Trophoblast cell (in vitro differentiated cells and primary cell): ENCODE data around the gene TPRX2.

Experiments used
- DNase-seq, 2 donors: peaks; one replicate each; pipeline ENCODE4 v3.0.0-alpha.2; 2016
- H2AFZ ChIP-seq: 2 replicates; pipeline ENCODE4 v1.6.1; 2013; ENCODE audit warnings: low read length, moderate library complexity, mild to moderate bottlenecking; ENCODE audit not compliant: insufficient read depth, poor library complexity
- H2AK5ac ChIP-seq: 2 replicates; pipeline ENCODE4 v1.6.1; 2013; ENCODE audit warnings: mild to moderate bottlenecking, low read length
- H2BK120ac ChIP-seq: 2 replicates; pipeline ENCODE4 v1.6.1; 2013; ENCODE audit warnings: low read length, mild to moderate bottlenecking, moderate library complexity; ENCODE audit not compliant: insufficient read depth, poor library complexity
- H2BK12ac ChIP-seq: 2 replicates; pipeline ENCODE4 v1.6.1; 2013; ENCODE audit warnings: mild to moderate bottlenecking, low read length, moderate library complexity
- H2BK5ac ChIP-seq: 2 replicates; pipeline ENCODE4 v1.6.1; 2013; ENCODE audit warnings: low read length, low read depth, moderate library complexity, mild to moderate bottlenecking; ENCODE audit not compliant: poor library complexity
- H3K14ac ChIP-seq: 2 replicates; pipeline ENCODE4 v1.6.1; 2013; ENCODE audit warnings: mild to moderate bottlenecking, low read length
- H3K18ac ChIP-seq: 2 replicates; pipeline ENCODE4 v1.6.1; 2013; ENCODE audit warnings: mild to moderate bottlenecking, low read length
- H3K23ac ChIP-seq: 2 replicates; pipeline ENCODE4 v1.6.1; 2013; ENCODE audit warnings: low read length
- H3K27ac ChIP-seq: 2 replicates; pipeline ENCODE4 v1.5.1; 2013; ENCODE audit warnings: low read depth, mild to moderate bottlenecking, inconsistent platforms, low read length, moderate library complexity
- H3K27me3 ChIP-seq: 2 replicates; pipeline ENCODE4 v1.6.1; 2013; ENCODE audit warnings: inconsistent platforms, mild to moderate bottlenecking, low read length, moderate library complexity; ENCODE audit not compliant: insufficient read depth
- H3K36me3 ChIP-seq, 2 experiments: 1 replicate in 1 of 2; 2 replicates in 1 of 2; pipeline ENCODE4 v1.6.1; 2013; ENCODE audit warnings: low read length in 2 of 2, mild to moderate bottlenecking in 2 of 2, moderate library complexity in 1 of 2; ENCODE audit not compliant: insufficient read depth in 2 of 2, control insufficient read depth in 1 of 2
- H3K4ac ChIP-seq: 2 replicates; pipeline ENCODE4 v1.6.1; 2013; ENCODE audit warnings: low read depth, mild to moderate bottlenecking, low read length, moderate library complexity
- H3K4me1 ChIP-seq, 2 experiments: 1 replicate in 1 of 2; 2 replicates in 1 of 2; pipeline ENCODE4 v1.6.1; 2013; ENCODE audit warnings: low read length in 2 of 2, mild to moderate bottlenecking in 2 of 2, moderate library complexity in 1 of 2; ENCODE audit not compliant: insufficient read depth in 2 of 2, control insufficient read depth in 1 of 2
- H3K4me2 ChIP-seq: 2 replicates; pipeline ENCODE4 v1.6.1; 2013; ENCODE audit warnings: inconsistent platforms, mild to moderate bottlenecking, low read length, moderate library complexity
- H3K4me3 ChIP-seq: 2 replicates; pipeline ENCODE4 v1.5.1; 2013; ENCODE audit warnings: mild to moderate bottlenecking, low read depth, low read length, inconsistent platforms
- H3K79me1 ChIP-seq: one replicate; pipeline ENCODE4 v1.6.1; 2013; ENCODE audit warnings: low read length
- H3K79me2 ChIP-seq: 2 replicates; pipeline ENCODE4 v1.6.1; 2013; ENCODE audit warnings: low read length, mild to moderate bottlenecking; ENCODE audit not compliant: control insufficient read depth, insufficient read depth, poor library complexity
- H3K9ac ChIP-seq: 2 replicates; pipeline ENCODE4 v1.6.1; 2013; ENCODE audit warnings: mild to moderate bottlenecking, low read length
- H3K9me3 ChIP-seq: 2 replicates; pipeline ENCODE4 v1.6.1; 2013; ENCODE audit warnings: low read depth, mild to moderate bottlenecking, control low read depth, inconsistent platforms, low read length; ENCODE audit not compliant: insufficient read depth
- H4K12ac ChIP-seq: 2 replicates; pipeline ENCODE4 v1.6.1; 2013; ENCODE audit warnings: low read depth, mild to moderate bottlenecking, low read length, moderate library complexity
- H4K8ac ChIP-seq: 2 replicates; pipeline ENCODE4 v1.6.1; 2013; ENCODE audit warnings: low read depth, mild to moderate bottlenecking, low read length, moderate library complexity
- H4K91ac ChIP-seq: one replicate; pipeline ENCODE4 v1.6.1; 2013; ENCODE audit warnings: low read depth, mild to moderate bottlenecking, low read length, moderate library complexity
- WGBS: extraction: QIAGEN DNeasy Blood & Tissue Kit; methylation state at CpG from one replicate; pipeline ENCODE4 v1.1.7; 2013; ENCODE audit warnings: missing lambda C conversion rate; ENCODE audit not compliant: insufficient read length, insufficient coverage; ENCODE audit errors: extremely low coverage; 5-methylcytosine and 5-hydroxymethylcytosine counted together

The TPRX2 gene

DNA sequence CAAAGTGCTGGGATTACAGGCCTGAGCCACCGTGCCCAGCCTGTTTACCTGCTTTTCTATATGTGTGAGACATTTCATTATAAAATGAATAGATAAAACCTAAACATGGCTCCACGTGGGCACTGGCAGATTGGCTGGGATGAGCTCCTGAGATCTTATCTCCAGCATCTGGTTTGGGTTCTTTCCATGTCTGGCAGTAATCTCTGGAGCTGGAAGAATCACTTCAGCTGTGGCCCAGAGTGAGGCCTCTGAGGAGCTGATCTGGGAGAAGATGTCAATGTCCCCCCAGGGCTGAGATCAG, 32.5 kb downstream of the TPRX2 start:
- H3K14ac ChIP-seq: no peak overlapping the region
- peak overlapping the region; percentile 75 for H4K91ac ChIP-seq
- H3K79me1 ChIP-seq: peaks cover 11% of the 10 kb centered on the region
- no peak overlapping the region for H2AFZ ChIP-seq
- no CpG with 5 or more reads among the region's 2 CpGs for WGBS
- H4K8ac ChIP-seq: no peak overlapping the region
- H2BK12ac ChIP-seq: no peak overlapping the region
- H2AK5ac ChIP-seq: no peak overlapping the region
- H3K4me3 ChIP-seq: no peak overlapping the region
- H3K18ac ChIP-seq: no peak overlapping the region
- peaks cover 4 to 10% of the 10 kb centered on the region in 2 experiments for H3K4me1 ChIP-seq
- peak overlapping the region; percentile 29 for H2BK120ac ChIP-seq
- H3K79me2 ChIP-seq: no peaks in the 10 kb centered on the region
- H3K9me3 ChIP-seq: no peaks in the 10 kb centered on the region
- H3K9ac ChIP-seq: no peak overlapping the region
- no peak overlapping the region for H3K4me2 ChIP-seq
- H3K36me3 ChIP-seq: no peaks in the 10 kb centered on the region
- peak overlapping the region; percentile 87 for H2BK5ac ChIP-seq
- no peak for DNase-seq
- H3K23ac ChIP-seq: no peak overlapping the region
- H3K27ac ChIP-seq: peak overlapping the region; percentile 91
- H4K12ac ChIP-seq: no peak overlapping the region
- no peak overlapping the region for H3K4ac ChIP-seq
- no peaks in the 10 kb centered on the region for H3K27me3 ChIP-seq

GRCh38 chr19:47891923-47892666, 33.1 kb downstream of the TPRX2 start:
- Histone ChIP-seq H3K4me3 (no peak overlapping the region), H3K79me1 (peaks cover 11% of the 10 kb centered on the region), H3K18ac (peak overlapping the region; percentile 95), H3K9me3 (no peaks in the 10 kb centered on the region), H3K4me1 (peaks cover 4 to 10% of the 10 kb centered on the region in 2 experiments), H2BK120ac (peak overlapping the region; percentile 87), H3K79me2 (no peaks in the 10 kb centered on the region), H4K8ac (peak overlapping the region; percentile 91), H2BK12ac (no peak overlapping the region), H3K14ac (peak overlapping the region; percentile 40), H3K27ac (peak overlapping the region; percentile 91), H3K27me3 (no peaks in the 10 kb centered on the region), H2AFZ (peak overlapping the region; percentile 45), H4K12ac (peak overlapping the region; percentile 83), H3K23ac (no peak overlapping the region), H3K4ac (peak overlapping the region; percentile 67), H3K4me2 (no peak overlapping the region), H2BK5ac (peak overlapping the region; percentile 91), H3K9ac (no peak overlapping the region), H3K36me3 (no peaks in the 10 kb centered on the region), H4K91ac (peak overlapping the region; percentile 89), H2AK5ac (peak overlapping the region; percentile 12)
- DNase-seq: peak; percentile 42 to 73
- no CpG with 5 or more reads among the region's 7 CpGs for WGBS

DNA sequence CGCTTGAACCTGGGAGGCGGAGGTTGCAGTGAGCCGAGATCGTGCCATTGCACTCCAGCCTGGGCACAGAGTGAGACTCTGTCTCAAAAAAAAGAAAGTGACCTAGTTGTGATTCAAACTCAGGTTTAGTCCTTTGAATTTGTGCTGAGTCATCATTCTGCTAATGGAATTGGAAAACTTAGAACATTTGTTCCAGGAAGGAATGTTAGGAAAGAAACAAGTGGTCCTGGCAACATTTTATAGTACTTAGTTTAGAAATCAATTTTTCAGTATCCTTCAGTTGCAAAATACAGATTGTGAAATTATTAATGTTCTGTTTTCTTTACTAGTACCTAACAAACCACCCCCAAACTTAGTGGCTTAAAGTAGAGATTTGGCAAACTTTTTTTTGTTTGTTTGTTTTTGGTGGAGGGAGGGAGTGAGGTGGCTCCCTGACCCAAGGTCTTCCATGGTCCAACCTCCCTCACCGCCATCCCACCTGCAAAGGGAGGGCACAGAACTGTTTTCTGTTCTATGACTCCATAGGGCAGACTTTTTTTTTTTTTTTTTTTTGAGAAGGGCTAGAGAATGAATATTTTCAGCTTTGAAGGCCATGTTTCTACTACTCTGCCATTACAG, 36.2 kb downstream of the TPRX2 start:
- no peak overlapping the region for H3K23ac ChIP-seq
- no peak overlapping the region for H2AK5ac ChIP-seq
- H3K14ac ChIP-seq: no peak overlapping the region
- H3K9ac ChIP-seq: no peak overlapping the region
- H2BK12ac ChIP-seq: no peak overlapping the region
- H4K91ac ChIP-seq: no peak overlapping the region
- DNase-seq: no peak
- H3K4me2 ChIP-seq: no peak overlapping the region
- no peak overlapping the region for H3K27ac ChIP-seq
- no peaks in the 10 kb centered on the region for H3K36me3 ChIP-seq
- H3K79me2 ChIP-seq: no peaks in the 10 kb centered on the region
- H3K4me3 ChIP-seq: no peak overlapping the region
- H3K9me3 ChIP-seq: no peaks in the 10 kb centered on the region
- no peak overlapping the region for H3K4ac ChIP-seq
- H2AFZ ChIP-seq: no peak overlapping the region
- no peak overlapping the region for H4K8ac ChIP-seq
- H3K27me3 ChIP-seq: no peaks in the 10 kb centered on the region
- no CpG with 5 or more reads among the region's 5 CpGs for WGBS
- peaks cover 11% of the 10 kb centered on the region for H3K79me1 ChIP-seq
- H3K4me1 ChIP-seq: peaks cover 4 to 10% of the 10 kb centered on the region in 2 experiments
- H2BK120ac ChIP-seq: no peak overlapping the region
- no peak overlapping the region for H4K12ac ChIP-seq
- H3K18ac ChIP-seq: no peak overlapping the region
- no peak overlapping the region for H2BK5ac ChIP-seq

DNA sequence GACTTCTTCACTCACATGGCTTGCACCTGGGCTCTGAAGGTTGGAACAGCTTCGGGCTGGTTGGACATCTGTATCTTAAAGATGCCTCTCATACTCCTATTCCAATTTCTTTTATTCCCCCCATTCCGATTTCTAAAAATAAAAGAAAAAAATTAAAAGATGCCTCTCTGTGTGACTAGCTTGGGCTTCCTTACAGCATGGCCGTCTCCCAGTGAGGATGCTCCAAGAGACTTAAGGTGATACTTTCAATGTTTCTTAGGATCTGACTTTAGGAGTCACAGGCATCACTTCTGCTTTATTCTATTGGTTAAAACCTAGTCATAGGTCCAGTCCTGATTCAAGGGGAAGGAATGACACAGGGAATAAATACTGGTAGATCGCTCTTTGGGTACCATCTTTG, 37.0 kb downstream of the TPRX2 start:
- Histone ChIP-seq H3K9ac (no peak overlapping the region), H3K9me3 (no peaks in the 10 kb centered on the region), H3K4me2 (no peak overlapping the region), H3K4me3 (no peak overlapping the region), H3K18ac (no peak overlapping the region), H2BK5ac (no peak overlapping the region), H4K12ac (no peak overlapping the region), H3K4me1 (peaks cover 4 to 8% of the 10 kb centered on the region in 2 experiments), H3K79me1 (peaks cover 11% of the 10 kb centered on the region), H4K91ac (no peak overlapping the region), H3K27ac (no peak overlapping the region), H2BK12ac (no peak overlapping the region), H3K79me2 (no peaks in the 10 kb centered on the region), H3K23ac (no peak overlapping the region), H3K27me3 (no peaks in the 10 kb centered on the region), H2BK120ac (no peak overlapping the region), H2AK5ac (no peak overlapping the region), H2AFZ (no peak overlapping the region), H3K14ac (no peak overlapping the region), H3K4ac (no peak overlapping the region), H4K8ac (no peak overlapping the region), H3K36me3 (no peaks in the 10 kb centered on the region)
- WGBS: no CpG with 5 or more reads among the region's 4 CpGs
- DNase-seq: no peak
